Measurements from ENCODE around the gene MST1R. TPM values are rescaled to one million over a fixed set of nuclear protein-coding genes. Genes with fewer than 3 reads are reported as not detected.
A peak's percentile ranks its signal among the peaks of the same experiment; 100 is the strongest.

The MST1R gene
- total and polyA plus RNA-seq, 7 donors = 1.2 to 106 (median 4.2) TPM

DNA sequence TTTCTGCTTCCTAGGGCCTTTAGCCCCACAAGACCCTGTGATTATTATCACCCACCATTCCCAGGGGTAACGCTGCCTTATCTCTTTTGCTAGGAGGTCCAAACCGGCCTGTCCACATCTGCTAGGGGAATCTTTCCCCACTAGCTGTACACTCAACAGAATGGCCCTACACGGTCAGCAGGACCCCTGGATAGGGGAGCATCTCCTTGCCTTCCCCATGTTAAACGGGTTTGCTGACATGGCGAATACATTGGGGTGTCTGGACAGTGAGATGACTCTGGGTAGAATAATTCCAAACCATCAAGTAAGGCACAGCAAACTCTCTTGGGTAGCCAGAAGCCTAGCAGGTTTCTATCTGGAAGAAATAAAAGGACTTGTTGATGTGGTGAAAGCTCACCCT, 48.0 kb downstream of the MST1R start:
- Histone ChIP-seq H3K27me3 (no peaks in the 10 kb centered on the region), H3K36me3 (no peaks in the 10 kb centered on the region), H3K9me3 (no peaks in the 10 kb centered on the region), H3K4me1 (peaks cover 0 to 16% (median 11%) of the 10 kb centered on the region in 4 donors), H3K27ac (peak overlapping the region in 1 of 4 donors; percentile 88), H3K4me3 (peak overlapping the region in 3 of 4 donors; percentile 52 to 59 (median 57))
- TF ChIP-seq POLR2AphosphoS5 (IDR thresholded peaks at IDR 0.05) (no peak), POLR2A (IDR thresholded peaks at IDR 0.05) (no peak), EP300 (IDR thresholded peaks at IDR 0.05) (no peak)
- TF ChIP-seq, protein P1, sequence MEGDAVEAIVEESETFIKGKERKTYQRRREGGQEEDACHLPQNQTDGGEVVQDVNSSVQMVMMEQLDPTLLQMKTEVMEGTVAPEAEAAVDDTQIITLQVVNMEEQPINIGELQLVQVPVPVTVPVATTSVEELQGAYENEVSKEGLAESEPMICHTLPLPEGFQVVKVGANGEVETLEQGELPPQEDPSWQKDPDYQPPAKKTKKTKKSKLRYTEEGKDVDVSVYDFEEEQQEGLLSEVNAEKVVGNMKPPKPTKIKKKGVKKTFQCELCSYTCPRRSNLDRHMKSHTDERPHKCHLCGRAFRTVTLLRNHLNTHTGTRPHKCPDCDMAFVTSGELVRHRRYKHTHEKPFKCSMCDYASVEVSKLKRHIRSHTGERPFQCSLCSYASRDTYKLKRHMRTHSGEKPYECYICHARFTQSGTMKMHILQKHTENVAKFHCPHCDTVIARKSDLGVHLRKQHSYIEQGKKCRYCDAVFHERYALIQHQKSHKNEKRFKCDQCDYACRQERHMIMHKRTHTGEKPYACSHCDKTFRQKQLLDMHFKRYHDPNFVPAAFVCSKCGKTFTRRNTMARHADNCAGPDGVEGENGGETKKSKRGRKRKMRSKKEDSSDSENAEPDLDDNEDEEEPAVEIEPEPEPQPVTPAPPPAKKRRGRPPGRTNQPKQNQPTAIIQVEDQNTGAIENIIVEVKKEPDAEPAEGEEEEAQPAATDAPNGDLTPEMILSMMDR (IDR thresholded peaks at IDR 0.05) = no peak
- no peak for DNase-seq
- 62% methylated on average over 5 of the region's 5 CpGs for WGBS, 2 donors
- intact Hi-C loops (cut with DNase I) = loop anchor here (5.0 kb wide), 1 partner anchor 72 kb away; the partner anchor contains the start of gene MON1A

DNA sequence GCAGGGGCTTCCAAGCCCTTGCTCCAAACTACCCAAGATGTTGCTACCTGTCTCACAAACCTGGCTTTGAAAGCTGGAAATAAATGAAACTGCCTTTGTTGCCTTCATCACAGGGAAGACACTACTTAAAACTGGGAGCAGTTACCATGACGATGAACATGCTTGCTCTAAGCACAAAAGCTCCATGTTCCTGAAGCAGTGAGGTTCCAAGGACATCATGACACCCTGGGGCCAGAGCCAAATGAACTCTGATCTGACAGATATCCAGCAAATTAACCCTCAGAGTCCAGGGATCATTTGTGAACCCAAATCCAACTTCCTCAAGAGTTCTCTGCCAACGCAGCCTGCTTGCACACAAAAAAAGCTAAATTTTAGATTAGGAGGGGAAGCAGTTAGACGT, 58.0 kb downstream of the MST1R start:
- H3K27me3 ChIP-seq = no peaks in the 10 kb centered on the region
- H3K4me3 ChIP-seq = no peak overlapping the region
- no peak overlapping the region for H3K27ac ChIP-seq
- intact Hi-C loops (cut with DNase I) = no loop called here
- no peak for TF ChIP-seq POLR2AphosphoS5 (IDR thresholded peaks at IDR 0.05)
- TF ChIP-seq, protein P1 (IDR thresholded peaks at IDR 0.05) = no peak
- TF ChIP-seq EP300 (IDR thresholded peaks at IDR 0.05) = no peak
- no peak for TF ChIP-seq POLR2A (IDR thresholded peaks at IDR 0.05)
- WGBS, 2 donors = 49 to 76% methylated on average over 3 of the region's 3 CpGs
- H3K4me1 ChIP-seq = no peaks in the 10 kb centered on the region
- H3K9me3 ChIP-seq = no peaks in the 10 kb centered on the region
- no peak for DNase-seq
- H3K36me3 ChIP-seq = no peaks in the 10 kb centered on the region

DNA sequence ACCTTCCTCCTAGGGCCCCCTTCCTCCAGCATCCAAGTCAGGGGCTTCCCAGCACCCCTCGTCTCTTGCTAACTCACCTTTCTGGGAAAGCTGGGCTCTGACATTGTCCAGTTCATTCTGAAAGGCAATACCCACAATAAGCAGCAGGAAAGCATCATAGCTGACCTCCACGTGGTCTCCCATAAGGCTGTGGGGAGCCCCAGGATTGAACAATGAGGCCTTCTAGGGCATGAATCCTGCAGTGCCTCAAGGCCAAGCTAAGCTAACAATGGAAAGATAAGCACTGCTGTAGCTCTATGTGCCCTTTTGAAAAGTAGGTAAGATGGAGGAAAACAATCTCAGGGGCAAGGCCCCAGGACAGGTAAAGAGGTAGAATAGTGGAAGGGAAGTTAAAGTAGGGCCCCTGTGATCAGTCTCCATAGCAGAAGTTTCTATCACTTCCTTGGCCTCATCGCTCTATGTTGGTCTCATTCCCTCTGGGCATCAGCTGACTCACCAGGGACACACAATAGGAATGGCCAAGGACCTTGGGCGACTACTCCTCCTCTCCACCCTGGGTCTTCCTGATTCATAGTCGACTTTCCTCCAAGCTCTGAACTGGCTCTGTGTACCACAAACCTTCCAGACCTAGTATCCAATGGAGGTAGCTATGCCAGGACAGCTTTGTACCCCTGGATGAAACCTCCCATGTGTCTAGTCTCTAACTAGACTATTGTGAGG, 59.0 kb downstream of the MST1R start:
- Histone ChIP-seq H3K27ac (no peak overlapping the region), H3K36me3 (no peaks in the 10 kb centered on the region), H3K9me3 (no peaks in the 10 kb centered on the region), H3K4me3 (no peak overlapping the region), H3K27me3 (no peaks in the 10 kb centered on the region), H3K4me1 (peaks cover 0 to 7% (median 2%) of the 10 kb centered on the region in 4 donors)
- TF ChIP-seq EP300 (IDR thresholded peaks at IDR 0.05) = no peak
- TF ChIP-seq POLR2A (IDR thresholded peaks at IDR 0.05) = no peak
- DNase-seq = no peak
- 85 to 93% methylated on average over 5 of the region's 5 CpGs for WGBS, 2 donors
- intact Hi-C loops (cut with DNase I) = loop anchor here (5.0 kb wide), 1 partner anchor 307 kb away; no protein-coding TSS in a partner anchor

DNA sequence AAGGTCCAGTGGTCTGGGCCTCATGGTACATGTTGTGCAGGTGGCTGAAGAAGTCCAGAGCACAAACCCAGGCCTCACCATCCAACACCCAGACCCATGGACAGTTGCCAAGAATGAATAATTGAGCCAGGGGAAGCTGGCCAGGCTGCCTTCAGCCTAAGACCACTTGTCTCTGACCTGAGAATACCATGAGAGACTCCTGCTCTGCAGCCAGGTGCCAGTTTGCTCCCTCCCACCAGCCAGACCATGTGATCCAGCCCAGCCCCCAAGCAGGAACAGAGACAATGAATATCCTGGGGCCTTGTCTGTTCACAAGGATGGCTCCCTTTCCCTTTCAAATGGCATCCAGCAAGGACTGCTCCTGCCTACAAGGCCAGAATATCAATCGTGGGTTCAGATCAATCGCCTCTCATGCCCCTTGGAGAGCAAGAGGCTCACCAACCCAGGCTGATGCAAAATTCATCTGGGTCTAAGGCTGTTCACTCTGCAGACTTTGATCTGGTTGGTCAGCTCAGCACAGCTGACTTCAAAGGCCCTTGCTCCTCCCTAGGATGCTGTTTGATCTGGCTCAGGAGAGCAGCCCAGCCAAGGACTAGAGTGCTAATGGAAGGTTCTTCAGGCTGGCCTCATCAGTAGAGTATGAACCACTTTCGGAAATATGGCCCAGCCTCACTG, 60.7 kb downstream of the MST1R start:
- Histone ChIP-seq H3K4me1 (peaks cover 0 to 15% (median 4%) of the 10 kb centered on the region in 4 donors), H3K27me3 (no peaks in the 10 kb centered on the region), H3K36me3 (no peaks in the 10 kb centered on the region), H3K27ac (no peak overlapping the region), H3K9me3 (no peaks in the 10 kb centered on the region), H3K4me3 (no peak overlapping the region)
- WGBS, 2 donors = 97% methylated on average over 3 of the region's 3 CpGs
- no peak for DNase-seq
- intact Hi-C loops (cut with DNase I) = loop anchor here (5.0 kb wide), 1 partner anchor 306 kb away; no protein-coding TSS in a partner anchor
- no peak for TF ChIP-seq EP300 (IDR thresholded peaks at IDR 0.05)
- TF ChIP-seq, protein P1 (IDR thresholded peaks at IDR 0.05) = no peak
- TF ChIP-seq POLR2A (IDR thresholded peaks at IDR 0.05) = no peak
- TF ChIP-seq POLR2AphosphoS5 (IDR thresholded peaks at IDR 0.05) = no peak

DNA sequence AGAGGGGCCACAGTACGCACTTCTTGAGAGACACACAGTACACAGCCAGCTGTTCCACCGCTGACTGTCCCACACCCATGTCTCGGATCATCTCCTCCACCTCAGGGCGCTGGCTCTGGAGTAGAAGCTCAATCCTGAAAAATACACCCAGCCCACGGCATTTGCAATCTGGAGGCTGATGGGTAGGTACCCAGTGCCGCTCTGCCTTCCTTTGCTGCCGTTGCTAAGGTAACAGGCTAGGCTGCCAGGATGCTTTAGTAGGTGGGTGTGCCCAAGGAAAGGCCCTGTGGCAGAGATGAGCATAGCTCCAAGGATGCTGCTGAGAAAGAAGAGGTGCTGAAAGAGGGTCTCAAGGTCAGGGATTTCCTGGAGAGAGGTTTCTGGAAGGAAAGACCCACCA, 61.9 kb downstream of the MST1R start:
- Histone ChIP-seq H3K27ac (no peak overlapping the region), H3K4me3 (no peak overlapping the region), H3K27me3 (no peaks in the 10 kb centered on the region), H3K9me3 (no peaks in the 10 kb centered on the region), H3K36me3 (no peaks in the 10 kb centered on the region), H3K4me1 (peaks cover 0 to 15% (median 4%) of the 10 kb centered on the region in 4 donors)
- no peak for DNase-seq
- WGBS, 2 donors = 92 to 94% methylated on average over 7 of the region's 7 CpGs
- intact Hi-C loops (cut with DNase I) = loop anchor here (5.0 kb wide), 1 partner anchor 305 kb away; no protein-coding TSS in a partner anchor
- no peak for TF ChIP-seq POLR2A (IDR thresholded peaks at IDR 0.05)
- no peak for TF ChIP-seq POLR2AphosphoS5 (IDR thresholded peaks at IDR 0.05)
- no peak for TF ChIP-seq EP300 (IDR thresholded peaks at IDR 0.05)
- TF ChIP-seq, protein P1 (IDR thresholded peaks at IDR 0.05) = no peak

Measured in sigmoid colon (tissue), 7 donors.